Esophagus (tissue), 2 donors: ENCODE measurements around the gene FBL. TPM values are rescaled to one million over a fixed set of nuclear protein-coding genes. Genes with fewer than 3 reads are reported as not detected.

Experiments
- H3K27ac ChIP-seq, 2 donors: one replicate each; pipeline ENCODE4 v1.5.1; 2013; ENCODE audit warnings: low read depth in 2 of 2, mild to moderate bottlenecking in 2 of 2, inconsistent platforms in 1 of 2, low read length in 1 of 2, moderate library complexity in 1 of 2
- H3K27me3 ChIP-seq, 2 donors: one replicate each; pipeline ENCODE4 v1.6.1; 2013; ENCODE audit warnings: low read length in 2 of 2, control low read depth in 1 of 2, mild to moderate bottlenecking in 1 of 2; ENCODE audit not compliant: insufficient read depth in 2 of 2, control insufficient read depth in 1 of 2
- H3K36me3 ChIP-seq, 2 donors: one replicate each; pipeline ENCODE4 v1.6.1; 2013; ENCODE audit warnings: low read length in 1 of 2; ENCODE audit not compliant: control insufficient read depth in 2 of 2, insufficient read depth in 2 of 2
- H3K4me1 ChIP-seq, 2 donors: one replicate each; pipeline ENCODE4 v1.6.1; 2013; ENCODE audit warnings: low read length in 1 of 2; ENCODE audit not compliant: control insufficient read depth in 2 of 2, insufficient read depth in 2 of 2
- H3K4me3 ChIP-seq, 2 donors: one replicate each; pipeline ENCODE4 v1.5.1; 2013; ENCODE audit warnings: low read length in 2 of 2, mild to moderate bottlenecking in 2 of 2, low read depth in 1 of 2, moderate library complexity in 1 of 2
- H3K9me3 ChIP-seq, 2 donors: one replicate each; pipeline ENCODE4 v1.6.1; 2013; ENCODE audit warnings: mild to moderate bottlenecking in 2 of 2, low read depth in 1 of 2, low read length in 1 of 2, moderate library complexity in 1 of 2; ENCODE audit not compliant: control insufficient read depth in 2 of 2, insufficient read depth in 1 of 2
- WGBS, 2 donors: extraction: QIAGEN DNeasy Blood & Tissue Kit; methylation state at CpG; one replicate each; pipeline ENCODE4 v1.1.7; 2013; 5-methylcytosine and 5-hydroxymethylcytosine counted together
- polyA plus RNA-seq, 2 donors: library from polyadenylated mRNA; stranded (reverse); fragments of 200-250 nt; gene quantifications; one replicate each; pipeline ENCODE4 v1.2.3, GENCODE V29; 2013
- donor health status: healthy with polysubstance abuse.
- donor health status: Bipolar disorder and iron deficiency.

The FBL gene
- polyA plus RNA-seq, 2 donors, result 174 to 366 TPM

- Histone ChIP-seq H3K36me3 (peaks cover 15 to 39% of the 10 kb centered on the region in 2 donors), H3K4me3 (no peak overlapping the region), H3K9me3 (no peaks in the 10 kb centered on the region), H3K27me3 (no peaks in the 10 kb centered on the region), H3K4me1 (peaks cover 5% of the 10 kb centered on the region in 2 donors), H3K27ac (no peak overlapping the region)
- 78 to 82% methylated on average over 26 of the region's 26 CpGs for WGBS, 2 donors
These were observed 18.0 kb downstream of the FBL start for GRCh38 chr19:39828015-39828653.

GRCh38 chr19:39827216-39827615 is 19.0 kb downstream of the FBL start:
- no peak overlapping the region for H3K4me3 ChIP-seq
- peaks cover 15 to 39% of the 10 kb centered on the region in 2 donors for H3K36me3 ChIP-seq
- H3K27ac ChIP-seq, result no peak overlapping the region
- H3K4me1 ChIP-seq, result peaks cover 2 to 5% of the 10 kb centered on the region in 2 donors
- 85 to 91% methylated on average over 13 of the region's 13 CpGs for WGBS, 2 donors
- H3K27me3 ChIP-seq, result no peaks in the 10 kb centered on the region
- H3K9me3 ChIP-seq, result no peaks in the 10 kb centered on the region

GRCh38 chr19:39826311-39826945 is 19.8 kb downstream of the FBL start:
- Histone ChIP-seq H3K9me3 (no peaks in the 10 kb centered on the region), H3K4me3 (no peak overlapping the region), H3K27me3 (no peaks in the 10 kb centered on the region), H3K27ac (no peak overlapping the region), H3K36me3 (peaks cover 15 to 37% of the 10 kb centered on the region in 2 donors), H3K4me1 (peaks cover 2 to 5% of the 10 kb centered on the region in 2 donors)
- WGBS, 2 donors, result 89 to 92% methylated on average over 35 of the region's 35 CpGs

- whole genome bisulfite sequencing, 2 donors, result 88 to 89% methylated on average over 17 of the region's 17 CpGs
- Histone ChIP-seq H3K9me3 (no peaks in the 10 kb centered on the region), H3K4me3 (no peak overlapping the region), H3K27ac (no peak overlapping the region), H3K36me3 (peaks cover 12 to 33% of the 10 kb centered on the region in 2 donors), H3K4me1 (peaks cover 2 to 5% of the 10 kb centered on the region in 2 donors), H3K27me3 (no peaks in the 10 kb centered on the region)
These were observed 20.6 kb downstream of the FBL start for GRCh38 chr19:39825531-39826076.

- Histone ChIP-seq H3K36me3 (peaks cover 9 to 28% of the 10 kb centered on the region in 2 donors), H3K4me3 (no peak overlapping the region), H3K27ac (peak overlapping the region; percentile 6 to 42), H3K27me3 (no peaks in the 10 kb centered on the region), H3K4me1 (peaks cover 2 to 5% of the 10 kb centered on the region in 2 donors), H3K9me3 (no peaks in the 10 kb centered on the region)
- WGBS, 2 donors, result 74 to 82% methylated on average over 11 of the region's 11 CpGs
These were observed 21.1 kb downstream of the FBL start for GRCh38 chr19:39825093-39825463.

- Histone ChIP-seq H3K9me3 (no peaks in the 10 kb centered on the region), H3K27ac (peak overlapping the region; percentile 29 to 77), H3K27me3 (no peaks in the 10 kb centered on the region), H3K4me3 (peak overlapping the region; percentile 69 to 79), H3K36me3 (peaks cover 9 to 22% of the 10 kb centered on the region in 2 donors), H3K4me1 (peaks cover 3 to 5% of the 10 kb centered on the region in 2 donors)
- WGBS, 2 donors, result 6 to 7% methylated on average over 47 of the region's 47 CpGs
These were observed 21.8 kb downstream of the FBL start for GRCh38 chr19:39824143-39825092.

- H3K4me1 ChIP-seq, result peaks cover 7 to 8% of the 10 kb centered on the region in 2 donors
- H3K27ac ChIP-seq, result no peak overlapping the region
- H3K4me3 ChIP-seq, result peak overlapping the region; percentile 69 to 79
- H3K27me3 ChIP-seq, result no peaks in the 10 kb centered on the region
- H3K36me3 ChIP-seq, result peaks cover 9 to 22% of the 10 kb centered on the region in 2 donors
- WGBS, 2 donors, result 18 to 34% methylated on average over 7 of the region's 7 CpGs
- no peaks in the 10 kb centered on the region for H3K9me3 ChIP-seq
These were observed 22.5 kb downstream of the FBL start for GRCh38 chr19:39823686-39824085.

GRCh38 chr19:39820696-39821095 is 25.5 kb downstream of the FBL start:
- peaks cover 0 to 2% of the 10 kb centered on the region in 2 donors for H3K36me3 ChIP-seq
- H3K27me3 ChIP-seq, result no peaks in the 10 kb centered on the region
- no peak overlapping the region for H3K27ac ChIP-seq
- 96 to 98% methylated on average over 6 of the region's 6 CpGs for WGBS, 2 donors
- no peaks in the 10 kb centered on the region for H3K9me3 ChIP-seq
- peaks cover 7 to 8% of the 10 kb centered on the region in 2 donors for H3K4me1 ChIP-seq
- no peak overlapping the region for H3K4me3 ChIP-seq

GRCh38 chr19:39819786-39820185 is 26.4 kb downstream of the FBL start:
- Histone ChIP-seq H3K36me3 (no peaks in the 10 kb centered on the region), H3K9me3 (no peaks in the 10 kb centered on the region), H3K27ac (no peak overlapping the region), H3K27me3 (no peaks in the 10 kb centered on the region), H3K4me1 (peaks cover 6 to 7% of the 10 kb centered on the region in 2 donors), H3K4me3 (no peak overlapping the region)
- WGBS, 2 donors, result 87 to 90% methylated on average over 3 of the region's 3 CpGs
